Upper lobe of right lung (tissue), 1 donor: ENCODE results near the gene MPV17L. TPM values are rescaled to one million over a fixed set of nuclear protein-coding genes. Genes with fewer than 3 reads are reported as not detected.

Experiments
- ATAC-seq: fragments of 200-7000 bp; cut with Tn5 transposase; one replicate; pipeline ENCODE4 v1.9.1; 2020; ENCODE audit warnings: mild to moderate bottlenecking, moderate library complexity
- DNase-seq: peaks from one replicate; pipeline ENCODE4 v3.0.0-alpha.2; 2020
- H3K27ac ChIP-seq: fragments of 200-600 bp; one replicate; pipeline ENCODE4 v1.8.0; 2022
- H3K27me3 ChIP-seq: fragments of 200-600 bp; one replicate; pipeline ENCODE4 v1.8.0; 2022; ENCODE audit warnings: mild to moderate bottlenecking
- H3K36me3 ChIP-seq: fragments of 200-600 bp; one replicate; pipeline ENCODE4 v1.8.0; 2022
- H3K4me1 ChIP-seq: fragments of 200-600 bp; one replicate; pipeline ENCODE4 v1.8.0; 2022
- H3K4me3 ChIP-seq: fragments of 200-600 bp; one replicate; pipeline ENCODE4 v1.8.0; 2022; ENCODE audit warnings: mild to moderate bottlenecking
- H3K9me3 ChIP-seq: fragments of 200-600 bp; one replicate; pipeline ENCODE4 v1.8.0; 2022
- intact Hi-C: fragments of 100-400 bp; cut with DNase I; formaldehyde crosslinking; loops from one replicate; pipeline ENCODE4 v1.11.0; 2022
- total RNA-seq: library from RNA; stranded (reverse); fragmentation: NEBNext Ultra II Directional; extraction: Animal tissue kit (Norgen Biotek cat#: 25700); gene quantifications from one replicate; pipeline ENCODE4 v1.2.1, GENCODE V29; 2021
- TF ChIP-seq, protein P1 (sequence below): fragments of 200-600 bp; IDR thresholded peaks from one replicate; pipeline ENCODE4 v1.8.0; 2022; ENCODE audit warnings: antibody characterized with exemption
- donor health status: DM: no; HTN: yes; CAD: no; lungs with severe emphysema.

The MPV17L gene
- total RNA-seq, 1 donor from 2014 or later: 1.6 TPM

DNA sequence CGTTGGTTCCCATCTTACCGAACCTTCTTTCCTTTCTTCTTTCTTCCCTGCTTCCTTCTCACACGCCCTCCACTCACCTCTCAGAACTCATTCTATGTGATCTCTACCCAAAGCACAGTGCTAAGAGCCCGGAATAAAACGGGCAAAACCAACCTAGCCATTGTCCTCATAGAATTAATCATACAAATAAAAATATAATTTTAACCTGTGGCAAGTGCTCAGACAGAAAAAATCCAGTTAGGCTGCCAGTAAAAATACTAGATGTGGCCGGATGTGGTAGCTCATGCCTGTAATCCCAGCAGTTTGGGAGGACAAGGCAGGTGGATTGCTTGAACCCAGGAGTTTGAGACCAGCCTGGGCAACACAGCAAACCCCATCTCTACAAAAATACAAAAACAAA lies 65.8 kb downstream of the MPV17L start:
- intact Hi-C loops: no loop called here
- no peak overlapping the region for H3K27ac ChIP-seq

More for the DNA sequence above, 65.8 kb downstream of the MPV17L start:
- Histone ChIP-seq H3K9me3 (no peaks in the 10 kb centered on the region), H3K4me3 (no peak overlapping the region), H3K4me1 (no peaks in the 10 kb centered on the region), H3K36me3 (no peaks in the 10 kb centered on the region), H3K27me3 (no peaks in the 10 kb centered on the region)
- ATAC-seq (no peak), DNase-seq (no peak)
- TF ChIP-seq, protein P1, sequence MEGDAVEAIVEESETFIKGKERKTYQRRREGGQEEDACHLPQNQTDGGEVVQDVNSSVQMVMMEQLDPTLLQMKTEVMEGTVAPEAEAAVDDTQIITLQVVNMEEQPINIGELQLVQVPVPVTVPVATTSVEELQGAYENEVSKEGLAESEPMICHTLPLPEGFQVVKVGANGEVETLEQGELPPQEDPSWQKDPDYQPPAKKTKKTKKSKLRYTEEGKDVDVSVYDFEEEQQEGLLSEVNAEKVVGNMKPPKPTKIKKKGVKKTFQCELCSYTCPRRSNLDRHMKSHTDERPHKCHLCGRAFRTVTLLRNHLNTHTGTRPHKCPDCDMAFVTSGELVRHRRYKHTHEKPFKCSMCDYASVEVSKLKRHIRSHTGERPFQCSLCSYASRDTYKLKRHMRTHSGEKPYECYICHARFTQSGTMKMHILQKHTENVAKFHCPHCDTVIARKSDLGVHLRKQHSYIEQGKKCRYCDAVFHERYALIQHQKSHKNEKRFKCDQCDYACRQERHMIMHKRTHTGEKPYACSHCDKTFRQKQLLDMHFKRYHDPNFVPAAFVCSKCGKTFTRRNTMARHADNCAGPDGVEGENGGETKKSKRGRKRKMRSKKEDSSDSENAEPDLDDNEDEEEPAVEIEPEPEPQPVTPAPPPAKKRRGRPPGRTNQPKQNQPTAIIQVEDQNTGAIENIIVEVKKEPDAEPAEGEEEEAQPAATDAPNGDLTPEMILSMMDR: no peak

Other genes with a start within 250 kb of the MPV17L start
- 12.0 TPM for gene NPIPA5, start 17.5 kb upstream of the MPV17L start, total RNA-seq
- 22.6 TPM for gene BMERB1, start 38.8 kb downstream of the MPV17L start, total RNA-seq
- gene MARF1, start 247.4 kb downstream of the MPV17L start, total RNA-seq: 97.1 TPM